Endodermal cell (in vitro differentiated cells): Measurements from ENCODE around the gene MEX3A. TPM values are rescaled to one million over a fixed set of nuclear protein-coding genes. Genes with fewer than 3 reads are reported as not detected.

Experiments
- DNase-seq: peaks from one replicate; pipeline ENCODE4 v3.0.0-alpha.2; 2017
- H3K27ac ChIP-seq: 2 replicates; pipeline ENCODE4 v1.5.1; 2013; ENCODE audit warnings: mild to moderate bottlenecking, low read depth, low read length, moderate library complexity
- H3K27me3 ChIP-seq: 2 replicates; pipeline ENCODE4 v1.6.1; 2013; ENCODE audit warnings: mild to moderate bottlenecking, low read length, moderate library complexity; ENCODE audit not compliant: insufficient read depth, control insufficient read depth, poor library complexity, severe bottlenecking
- H3K36me3 ChIP-seq: 2 replicates; pipeline ENCODE4 v1.7.0; 2013; ENCODE audit warnings: mild to moderate bottlenecking, low read length, moderate library complexity; ENCODE audit not compliant: control insufficient read depth, insufficient read depth
- H3K4me1 ChIP-seq: one replicate; pipeline ENCODE4 v1.7.0; 2013; ENCODE audit warnings: low read length; ENCODE audit not compliant: control insufficient read depth, insufficient read depth
- H3K4me3 ChIP-seq: 2 replicates; pipeline ENCODE4 v1.5.1; 2013; ENCODE audit warnings: mild to moderate bottlenecking, low read length, moderate library complexity
- H3K9ac ChIP-seq: 2 replicates; pipeline ENCODE4 v1.6.1; 2013; ENCODE audit warnings: mild to moderate bottlenecking, low read length, moderate library complexity; ENCODE audit not compliant: poor library complexity, severe bottlenecking; ENCODE audit errors: extremely low read depth
- H3K9me3 ChIP-seq: 2 replicates; pipeline ENCODE4 v1.6.1; 2013; ENCODE audit warnings: mild to moderate bottlenecking, low read length, moderate library complexity; ENCODE audit not compliant: control insufficient read depth
- H3K27ac Mint-ChIP-seq: 2 replicates; pipeline ENCODE4 v1.8.0; 2020; ENCODE audit warnings: mixed read lengths
- H3K27me3 Mint-ChIP-seq: 2 replicates; pipeline ENCODE4 v1.8.0; 2021; ENCODE audit warnings: mild to moderate bottlenecking, mixed read lengths; ENCODE audit not compliant: insufficient read depth
- H3K36me3 Mint-ChIP-seq: 2 replicates; pipeline ENCODE4 v1.8.0; 2020; ENCODE audit warnings: low read depth, mixed read lengths
- H3K4me1 Mint-ChIP-seq: 2 replicates; pipeline ENCODE4 v1.8.0; 2020; ENCODE audit warnings: mixed read lengths
- H3K4me3 Mint-ChIP-seq: 2 replicates; pipeline ENCODE4 v1.8.0; 2020; ENCODE audit warnings: mild to moderate bottlenecking, moderate library complexity, mixed read lengths
- H3K9me3 Mint-ChIP-seq: 2 replicates; pipeline ENCODE4 v1.8.0; 2020; ENCODE audit warnings: mild to moderate bottlenecking, mixed read lengths
- WGBS, 2 experiments: methylation state at CpG; one replicate each; pipeline versions ENCODE4 v1.1.5 to v1.1.7; 2013; ENCODE audit warnings: missing lambda C conversion rate in 2 of 2, mixed read lengths in 1 of 2; ENCODE audit not compliant: insufficient coverage in 1 of 2, insufficient read length in 1 of 2; 5-methylcytosine and 5-hydroxymethylcytosine counted together
- total RNA-seq, 2 donors: library from RNA; stranded (reverse); fragmentation: NEBNext Ultra II Directional in 1 of 2; extraction: Animal tissue kit (Norgen Biotek cat#: 25700) in 1 of 2; gene quantifications; 2 replicates in 1 of 2; 3 replicates in 1 of 2; pipeline ENCODE4 v1.2.1, GENCODE V29; 2021
- TF ChIP-seq, protein P1 (sequence below): fragments of 200-600 bp; sonication (generic); conservative IDR thresholded peaks from 2 replicates; pipeline ENCODE4 v1.5.0; 2021; ENCODE audit warnings: antibody characterized with exemption, mild to moderate bottlenecking

Gene MEX3A
- total RNA-seq, 2 donors from 2014 or later = 91.8 to 94.3 TPM

DNA sequence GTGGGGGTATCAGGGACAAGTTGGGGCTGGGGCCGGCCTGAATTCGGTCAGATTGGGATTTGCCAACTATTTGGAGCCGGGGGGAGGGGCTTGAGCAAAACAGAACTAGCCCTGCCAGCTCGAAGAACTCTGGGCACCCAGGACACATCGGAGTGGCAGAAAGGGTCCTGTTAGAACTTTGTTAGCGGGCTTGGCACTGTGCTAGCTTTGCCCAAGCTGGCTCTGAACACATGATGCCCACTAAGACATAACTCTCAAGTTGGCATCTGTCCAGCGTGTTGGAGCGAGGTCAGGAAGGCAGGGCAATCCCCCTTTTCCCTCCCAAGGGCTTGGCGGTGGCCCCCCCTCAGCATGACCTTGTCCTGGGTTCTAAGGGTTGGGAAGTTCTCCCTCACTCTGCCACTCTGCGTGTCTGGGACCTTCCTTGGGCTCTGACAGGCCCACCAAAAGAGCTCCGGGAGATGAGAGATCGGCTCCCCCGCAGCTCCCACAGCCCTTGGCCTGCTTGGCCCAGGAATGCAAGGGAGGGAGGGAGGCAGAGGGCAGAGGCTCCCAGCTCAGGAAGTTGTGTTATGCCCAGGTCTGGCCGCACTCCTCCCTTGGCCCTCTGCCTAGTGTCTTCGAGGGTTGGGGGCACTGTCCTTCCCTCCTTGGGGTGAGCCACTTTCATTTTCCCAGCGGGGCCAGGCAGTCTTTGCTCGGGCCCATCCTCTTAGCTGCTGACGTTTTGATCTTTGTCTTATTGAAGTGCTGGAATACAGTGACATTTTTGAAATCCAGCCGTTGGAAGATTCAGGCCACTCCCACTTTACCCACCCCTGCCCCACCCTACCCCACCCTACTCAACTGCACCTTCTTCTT lies 33.5 kb upstream of the MEX3A start:
- peak overlapping the region; percentile 79 for H3K9ac ChIP-seq
- TF ChIP-seq, protein P1, sequence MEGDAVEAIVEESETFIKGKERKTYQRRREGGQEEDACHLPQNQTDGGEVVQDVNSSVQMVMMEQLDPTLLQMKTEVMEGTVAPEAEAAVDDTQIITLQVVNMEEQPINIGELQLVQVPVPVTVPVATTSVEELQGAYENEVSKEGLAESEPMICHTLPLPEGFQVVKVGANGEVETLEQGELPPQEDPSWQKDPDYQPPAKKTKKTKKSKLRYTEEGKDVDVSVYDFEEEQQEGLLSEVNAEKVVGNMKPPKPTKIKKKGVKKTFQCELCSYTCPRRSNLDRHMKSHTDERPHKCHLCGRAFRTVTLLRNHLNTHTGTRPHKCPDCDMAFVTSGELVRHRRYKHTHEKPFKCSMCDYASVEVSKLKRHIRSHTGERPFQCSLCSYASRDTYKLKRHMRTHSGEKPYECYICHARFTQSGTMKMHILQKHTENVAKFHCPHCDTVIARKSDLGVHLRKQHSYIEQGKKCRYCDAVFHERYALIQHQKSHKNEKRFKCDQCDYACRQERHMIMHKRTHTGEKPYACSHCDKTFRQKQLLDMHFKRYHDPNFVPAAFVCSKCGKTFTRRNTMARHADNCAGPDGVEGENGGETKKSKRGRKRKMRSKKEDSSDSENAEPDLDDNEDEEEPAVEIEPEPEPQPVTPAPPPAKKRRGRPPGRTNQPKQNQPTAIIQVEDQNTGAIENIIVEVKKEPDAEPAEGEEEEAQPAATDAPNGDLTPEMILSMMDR = no peak
- no peaks in the 10 kb centered on the region for H3K27me3 ChIP-seq
- H3K9me3 ChIP-seq = no peaks in the 10 kb centered on the region
- Mint-ChIP-seq H3K27ac (peak overlapping the region; percentile 74), H3K9me3 (no peaks in the 10 kb centered on the region), H3K27me3 (peaks cover 18% of the 10 kb centered on the region), H3K4me3 (peak overlapping the region; percentile 74), H3K36me3 (peaks cover 11% of the 10 kb centered on the region), H3K4me1 (peaks cover 36% of the 10 kb centered on the region)
- H3K27ac ChIP-seq = no peak overlapping the region
- peaks cover 25% of the 10 kb centered on the region for H3K36me3 ChIP-seq
- H3K4me1 ChIP-seq = no peaks in the 10 kb centered on the region
- peak; percentile 85 for DNase-seq
- 23 to 25% methylated on average over 6 to 19 of the region's 19 CpGs for WGBS, 2 experiments
- H3K4me3 ChIP-seq = peak overlapping the region; percentile 88

DNA sequence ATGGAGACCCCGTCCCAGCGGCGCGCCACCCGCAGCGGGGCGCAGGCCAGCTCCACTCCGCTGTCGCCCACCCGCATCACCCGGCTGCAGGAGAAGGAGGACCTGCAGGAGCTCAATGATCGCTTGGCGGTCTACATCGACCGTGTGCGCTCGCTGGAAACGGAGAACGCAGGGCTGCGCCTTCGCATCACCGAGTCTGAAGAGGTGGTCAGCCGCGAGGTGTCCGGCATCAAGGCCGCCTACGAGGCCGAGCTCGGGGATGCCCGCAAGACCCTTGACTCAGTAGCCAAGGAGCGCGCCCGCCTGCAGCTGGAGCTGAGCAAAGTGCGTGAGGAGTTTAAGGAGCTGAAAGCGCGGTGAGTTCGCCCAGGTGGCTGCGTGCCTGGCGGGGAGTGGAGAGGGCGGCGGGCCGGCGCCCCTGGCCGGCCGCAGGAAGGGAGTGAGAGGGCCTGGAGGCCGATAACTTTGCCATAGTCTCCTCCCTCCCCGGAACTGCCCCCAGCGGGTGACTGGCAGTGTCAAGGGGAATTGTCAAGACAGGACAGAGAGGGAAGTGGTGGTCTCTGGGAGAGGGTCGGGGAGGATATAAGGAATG lies 32.8 kb upstream of the MEX3A start:
- Mint-ChIP-seq H3K4me3 (peak overlapping the region; percentile 74), H3K36me3 (peaks cover 9% of the 10 kb centered on the region), H3K27me3 (peaks cover 18% of the 10 kb centered on the region), H3K4me1 (peaks cover 34% of the 10 kb centered on the region), H3K27ac (peak overlapping the region; percentile 74), H3K9me3 (no peaks in the 10 kb centered on the region)
- TF ChIP-seq, protein P1 = no peak
- no peaks in the 10 kb centered on the region for H3K9me3 ChIP-seq
- H3K27me3 ChIP-seq = no peaks in the 10 kb centered on the region
- H3K4me1 ChIP-seq = no peaks in the 10 kb centered on the region
- H3K27ac ChIP-seq = no peak overlapping the region
- H3K4me3 ChIP-seq = peak overlapping the region; percentile 88
- peaks cover 21% of the 10 kb centered on the region for H3K36me3 ChIP-seq
- WGBS, 2 experiments = 0 to 2% methylated on average over 14 to 49 of the region's 49 CpGs
- peak overlapping the region; percentile 79 for H3K9ac ChIP-seq
- DNase-seq = peak; percentile 88

DNA sequence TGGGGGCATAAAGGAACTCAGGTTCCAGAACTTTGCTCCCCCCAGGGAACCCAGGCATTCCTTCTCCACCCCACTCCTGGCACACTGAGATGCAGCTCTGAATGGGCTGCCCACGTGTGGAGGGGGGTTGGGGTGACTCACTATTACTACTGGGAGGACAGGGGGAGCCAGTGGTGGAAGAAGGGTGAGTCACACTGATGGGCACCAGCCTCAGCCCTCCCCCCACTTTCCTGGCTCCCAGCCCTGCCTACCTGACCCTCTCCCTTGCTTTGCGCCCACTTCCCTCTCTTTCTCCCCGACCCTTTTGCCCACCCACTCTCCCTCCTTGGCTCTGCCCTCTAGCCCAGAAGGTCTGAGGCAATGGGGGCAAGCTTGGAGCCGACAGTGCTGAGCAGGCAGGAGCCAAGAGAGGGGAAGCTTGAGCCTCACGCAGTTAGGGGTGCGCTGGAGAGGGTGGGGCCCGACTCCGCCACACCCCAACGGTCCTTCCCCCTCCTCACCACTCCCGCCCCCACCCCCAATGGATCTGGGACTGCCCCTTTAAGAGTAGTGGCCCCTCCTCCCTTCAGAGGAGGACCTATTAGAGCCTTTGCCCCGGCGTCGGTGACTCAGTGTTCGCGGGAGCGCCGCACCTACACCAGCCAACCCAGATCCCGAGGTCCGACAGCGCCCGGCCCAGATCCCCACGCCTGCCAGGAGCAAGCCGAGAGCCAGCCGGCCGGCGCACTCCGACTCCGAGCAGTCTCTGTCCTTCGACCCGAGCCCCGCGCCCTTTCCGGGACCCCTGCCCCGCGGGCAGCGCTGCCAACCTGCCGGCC lies 32.0 kb upstream of the MEX3A start, which contains the start of gene LMNA:
LMNA (plus strand) TSS at position 611 of the 818 bp plus-strand sequence. CDS start 208 bp downstream, outside the sequence.
- H3K4me3 ChIP-seq = peak within 1 kb of the TSS; percentile 88
- 5 to 30% methylated on average over 2 to 36 of the region's 37 CpGs for WGBS, 2 experiments
- peak within 1 kb of the TSS; percentile 74 for H3K27ac Mint-ChIP-seq
- no peaks in the 10 kb centered on the region for H3K4me1 ChIP-seq
- TF ChIP-seq, protein P1 = no peak
- peak within 1 kb of the TSS; percentile 79 for H3K9ac ChIP-seq
- no peaks in the 10 kb centered on the region for H3K9me3 Mint-ChIP-seq
- peaks cover 18% of the 10 kb centered on the region for H3K27me3 Mint-ChIP-seq
- peak within 1 kb of the TSS; percentile 74 for H3K4me3 Mint-ChIP-seq
- peaks cover 8% of the 10 kb centered on the region for H3K36me3 Mint-ChIP-seq
- peaks cover 34% of the 10 kb centered on the region for H3K4me1 Mint-ChIP-seq
- no peaks in the 10 kb centered on the region for H3K9me3 ChIP-seq
- DNase-seq = peak; percentile 95
- no peaks in the 10 kb centered on the region for H3K27me3 ChIP-seq
- H3K27ac ChIP-seq = peak within 1 kb of the TSS; percentile 36
- peaks cover 19% of the 10 kb centered on the region for H3K36me3 ChIP-seq
